HepG2 (cell line): ENCODE data around the gene NOTO. TPM values are rescaled to one million over a fixed set of nuclear protein-coding genes. Genes with fewer than 3 reads are reported as not detected.

ENCODE experiments used
- ARID2 ChIP-seq: sonication (generic); formaldehyde crosslinking; IDR thresholded peaks from 2 replicates; pipeline ENCODE4 v1.8.1; 2022; ENCODE audit warnings: mild to moderate bottlenecking, missing genetic modification reagents, borderline replicate concordance
- ARNT ChIP-seq: fragments of 450-650 bp; IDR thresholded peaks from 2 replicates; pipeline ENCODE4 v1.6.1; 2017
- BATF2 ChIP-seq: sonication (generic); formaldehyde crosslinking; IDR thresholded peaks from 2 replicates; pipeline ENCODE4 v1.8.0; 2022; ENCODE audit warnings: mild to moderate bottlenecking, missing genetic modification reagents, moderate library complexity
- CERS6 ChIP-seq: sonication (generic); formaldehyde crosslinking; IDR thresholded peaks from 2 replicates; pipeline ENCODE4 v1.5.0; 2020; ENCODE audit warnings: missing genetic modification reagents
- EED ChIP-seq: sonication (generic); formaldehyde crosslinking; IDR thresholded peaks from 2 replicates; pipeline ENCODE4 v1.5.0; 2020; ENCODE audit warnings: mild to moderate bottlenecking, missing genetic modification reagents
- KAT8 ChIP-seq: IDR thresholded peaks from 2 replicates; pipeline ENCODE4 v1.6.1; 2016; ENCODE audit warnings: missing genetic modification reagents, missing compliant biosample characterization
- MTA3 ChIP-seq: sonication (generic); formaldehyde crosslinking; IDR thresholded peaks from 2 replicates; pipeline ENCODE4 v1.4.0; 2020; ENCODE audit warnings: missing genetic modification reagents
- MTERF4 ChIP-seq: sonication (generic); formaldehyde crosslinking; IDR thresholded peaks from 2 replicates; pipeline ENCODE4 v1.8.0; 2023; ENCODE audit warnings: mild to moderate bottlenecking, missing genetic modification reagents
- NFATC3 ChIP-seq: sonication (generic); formaldehyde crosslinking; IDR thresholded peaks from 2 replicates; pipeline ENCODE4 v1.5.1; 2020; ENCODE audit warnings: mild to moderate bottlenecking, missing genetic modification reagents
- REL ChIP-seq: sonication (generic); formaldehyde crosslinking; conservative IDR thresholded peaks from 2 replicates; pipeline ENCODE4 v1.8.0; 2022; ENCODE audit warnings: mild to moderate bottlenecking, missing genetic modification reagents, moderate library complexity
- SALL1 ChIP-seq: sonication (generic); formaldehyde crosslinking; IDR thresholded peaks from 2 replicates; pipeline ENCODE4 v1.8.0; 2022; ENCODE audit warnings: mild to moderate bottlenecking, missing genetic modification reagents
- SIX1 ChIP-seq: sonication (generic); formaldehyde crosslinking; IDR thresholded peaks from 2 replicates; pipeline ENCODE4 v1.4.0; 2020; ENCODE audit warnings: missing genetic modification reagents, borderline replicate concordance
- ZNF737 ChIP-seq: sonication (generic); formaldehyde crosslinking; IDR thresholded peaks from 2 replicates; pipeline ENCODE4 v1.5.0; 2020; ENCODE audit warnings: missing genetic modification reagents, mild to moderate bottlenecking, borderline replicate concordance
- polyA plus RNA-seq, 8 experiments: library from polyadenylated mRNA; depleted of rRNA in 3 of 8; stranded (reverse) in 7 of 8; unstranded in 1 of 8; fragments of >200 nt; fragmentation: Illumina TruSeq in 4 of 8; extraction: Trizol in 4 of 8; gene quantifications; 2 replicates each; pipeline versions ENCODE4 v1.2.1 to v1.2.3, GENCODE V29; 2011 to 2016; ENCODE audit warnings: low read depth in 4 of 8, missing spikeins in 1 of 8, mixed read lengths in 1 of 8; ENCODE audit not compliant: insufficient read depth in 1 of 8
- total RNA-seq, 5 experiments: library from RNA; depleted of rRNA; stranded (reverse); fragments of >200 nt; fragmentation: Illumina TruSeq; extraction: Trizol; gene quantifications; 2 replicates each; pipeline ENCODE4 v1.2.3, GENCODE V29; 2016; ENCODE audit warnings: low read depth in 1 of 5
- TF ChIP-seq, protein P1 (sequence below): sonication (generic); formaldehyde crosslinking; IDR thresholded peaks from 2 replicates; pipeline ENCODE4 v1.8.1; 2023; ENCODE audit warnings: mild to moderate bottlenecking, missing genetic modification reagents, borderline replicate concordance
- TF ChIP-seq, protein P2 (sequence below): sonication (generic); formaldehyde crosslinking; conservative IDR thresholded peaks from 2 replicates; pipeline ENCODE4 v1.4.0; 2020; ENCODE audit warnings: mild to moderate bottlenecking, missing genetic modification reagents, moderate library complexity
- TF ChIP-seq, protein P3 (sequence below): sonication (generic); formaldehyde crosslinking; IDR thresholded peaks from 2 replicates; pipeline ENCODE4 v1.8.1; 2023; ENCODE audit warnings: missing genetic modification reagents, inconsistent platforms, borderline replicate concordance
- TF ChIP-seq, protein P4 (sequence below): sonication (generic); formaldehyde crosslinking; IDR thresholded peaks from 2 replicates; pipeline ENCODE4 v1.5.0; 2020; ENCODE audit warnings: mild to moderate bottlenecking, missing genetic modification reagents, borderline replicate concordance

NOTO gene
- total and polyA plus RNA-seq, 2 of the 13 experiments (the other 11 are each of a cell fraction or from before 2014, with no cell fraction given), result not detected

GRCh38 chr2:73232403-73233153, 30.2 kb downstream of the NOTO start (continued):
- 0 out of 2 replicates have a peak, but pooled peaks have one; percentile 25 for TF ChIP-seq MTERF4 (CRISPR knock-in tag)
- no peak for TF ChIP-seq BATF2
- no peak for TF ChIP-seq REL
- TF ChIP-seq NFATC3 (CRISPR knock-in tag), result no peak
- TF ChIP-seq EED, result no peak
- no peak for TF ChIP-seq MTA3 (CRISPR knock-in tag)
- TF ChIP-seq, protein P1, sequence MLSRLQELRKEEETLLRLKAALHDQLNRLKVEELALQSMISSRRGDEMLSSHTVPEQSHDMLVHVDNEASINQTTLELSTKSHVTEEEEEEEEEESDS (CRISPR knock-in tag), result no peak
- no peak for TF ChIP-seq ZNF737 (CRISPR knock-in tag)
- TF ChIP-seq, protein P2, sequence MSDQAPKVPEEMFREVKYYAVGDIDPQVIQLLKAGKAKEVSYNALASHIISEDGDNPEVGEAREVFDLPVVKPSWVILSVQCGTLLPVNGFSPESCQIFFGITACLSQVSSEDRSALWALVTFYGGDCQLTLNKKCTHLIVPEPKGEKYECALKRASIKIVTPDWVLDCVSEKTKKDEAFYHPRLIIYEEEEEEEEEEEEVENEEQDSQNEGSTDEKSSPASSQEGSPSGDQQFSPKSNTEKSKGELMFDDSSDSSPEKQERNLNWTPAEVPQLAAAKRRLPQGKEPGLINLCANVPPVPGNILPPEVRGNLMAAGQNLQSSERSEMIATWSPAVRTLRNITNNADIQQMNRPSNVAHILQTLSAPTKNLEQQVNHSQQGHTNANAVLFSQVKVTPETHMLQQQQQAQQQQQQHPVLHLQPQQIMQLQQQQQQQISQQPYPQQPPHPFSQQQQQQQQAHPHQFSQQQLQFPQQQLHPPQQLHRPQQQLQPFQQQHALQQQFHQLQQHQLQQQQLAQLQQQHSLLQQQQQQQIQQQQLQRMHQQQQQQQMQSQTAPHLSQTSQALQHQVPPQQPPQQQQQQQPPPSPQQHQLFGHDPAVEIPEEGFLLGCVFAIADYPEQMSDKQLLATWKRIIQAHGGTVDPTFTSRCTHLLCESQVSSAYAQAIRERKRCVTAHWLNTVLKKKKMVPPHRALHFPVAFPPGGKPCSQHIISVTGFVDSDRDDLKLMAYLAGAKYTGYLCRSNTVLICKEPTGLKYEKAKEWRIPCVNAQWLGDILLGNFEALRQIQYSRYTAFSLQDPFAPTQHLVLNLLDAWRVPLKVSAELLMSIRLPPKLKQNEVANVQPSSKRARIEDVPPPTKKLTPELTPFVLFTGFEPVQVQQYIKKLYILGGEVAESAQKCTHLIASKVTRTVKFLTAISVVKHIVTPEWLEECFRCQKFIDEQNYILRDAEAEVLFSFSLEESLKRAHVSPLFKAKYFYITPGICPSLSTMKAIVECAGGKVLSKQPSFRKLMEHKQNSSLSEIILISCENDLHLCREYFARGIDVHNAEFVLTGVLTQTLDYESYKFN (CRISPR knock-in tag), result no peak
- TF ChIP-seq ARNT, result no peak
- TF ChIP-seq KAT8 (CRISPR knock-in tag), result no peak
- TF ChIP-seq, protein P3, sequence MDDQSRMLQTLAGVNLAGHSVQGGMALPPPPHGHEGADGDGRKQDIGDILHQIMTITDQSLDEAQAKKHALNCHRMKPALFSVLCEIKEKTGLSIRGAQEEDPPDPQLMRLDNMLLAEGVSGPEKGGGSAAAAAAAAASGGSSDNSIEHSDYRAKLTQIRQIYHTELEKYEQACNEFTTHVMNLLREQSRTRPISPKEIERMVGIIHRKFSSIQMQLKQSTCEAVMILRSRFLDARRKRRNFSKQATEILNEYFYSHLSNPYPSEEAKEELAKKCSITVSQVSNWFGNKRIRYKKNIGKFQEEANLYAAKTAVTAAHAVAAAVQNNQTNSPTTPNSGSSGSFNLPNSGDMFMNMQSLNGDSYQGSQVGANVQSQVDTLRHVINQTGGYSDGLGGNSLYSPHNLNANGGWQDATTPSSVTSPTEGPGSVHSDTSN (CRISPR knock-in tag), result no peak
- no peak for TF ChIP-seq SALL1
- TF ChIP-seq SIX1 (CRISPR knock-in tag), result no peak
- TF ChIP-seq, protein P4, sequence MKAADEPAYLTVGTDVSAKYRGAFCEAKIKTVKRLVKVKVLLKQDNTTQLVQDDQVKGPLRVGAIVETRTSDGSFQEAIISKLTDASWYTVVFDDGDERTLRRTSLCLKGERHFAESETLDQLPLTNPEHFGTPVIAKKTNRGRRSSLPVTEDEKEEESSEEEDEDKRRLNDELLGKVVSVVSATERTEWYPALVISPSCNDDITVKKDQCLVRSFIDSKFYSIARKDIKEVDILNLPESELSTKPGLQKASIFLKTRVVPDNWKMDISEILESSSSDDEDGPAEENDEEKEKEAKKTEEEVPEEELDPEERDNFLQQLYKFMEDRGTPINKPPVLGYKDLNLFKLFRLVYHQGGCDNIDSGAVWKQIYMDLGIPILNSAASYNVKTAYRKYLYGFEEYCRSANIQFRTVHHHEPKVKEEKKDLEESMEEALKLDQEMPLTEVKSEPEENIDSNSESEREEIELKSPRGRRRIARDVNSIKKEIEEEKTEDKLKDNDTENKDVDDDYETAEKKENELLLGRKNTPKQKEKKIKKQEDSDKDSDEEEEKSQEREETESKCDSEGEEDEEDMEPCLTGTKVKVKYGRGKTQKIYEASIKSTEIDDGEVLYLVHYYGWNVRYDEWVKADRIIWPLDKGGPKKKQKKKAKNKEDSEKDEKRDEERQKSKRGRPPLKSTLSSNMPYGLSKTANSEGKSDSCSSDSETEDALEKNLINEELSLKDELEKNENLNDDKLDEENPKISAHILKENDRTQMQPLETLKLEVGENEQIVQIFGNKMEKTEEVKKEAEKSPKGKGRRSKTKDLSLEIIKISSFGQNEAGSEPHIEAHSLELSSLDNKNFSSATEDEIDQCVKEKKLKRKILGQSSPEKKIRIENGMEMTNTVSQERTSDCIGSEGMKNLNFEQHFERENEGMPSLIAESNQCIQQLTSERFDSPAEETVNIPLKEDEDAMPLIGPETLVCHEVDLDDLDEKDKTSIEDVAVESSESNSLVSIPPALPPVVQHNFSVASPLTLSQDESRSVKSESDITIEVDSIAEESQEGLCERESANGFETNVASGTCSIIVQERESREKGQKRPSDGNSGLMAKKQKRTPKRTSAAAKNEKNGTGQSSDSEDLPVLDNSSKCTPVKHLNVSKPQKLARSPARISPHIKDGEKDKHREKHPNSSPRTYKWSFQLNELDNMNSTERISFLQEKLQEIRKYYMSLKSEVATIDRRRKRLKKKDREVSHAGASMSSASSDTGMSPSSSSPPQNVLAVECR (CRISPR knock-in tag), result no peak
- no peak for TF ChIP-seq ARID2 (CRISPR knock-in tag)
- no peak for TF ChIP-seq CERS6 (CRISPR knock-in tag)
